Stimulated activated CD4-positive, alpha-beta T cell treated with anti-CD3 and anti-CD28 coated beads, Interleukin-15, amount 100 ng/mL, for 48 hours (primary cell): ENCODE results near the gene DNAH5.

ENCODE experiments used
- DNase-seq, 2 donors: peaks; one replicate each; pipeline ENCODE4 v3.0.0-alpha.2; 2020; ENCODE audit warnings: low read depth in 2 of 2

DNAH5 gene

GRCh38 chr5:13943676-13944075 lies 812 bp downstream of the DNAH5 start:
- DNase-seq: no peak

GRCh38 chr5:13941468-13941867 lies 3.0 kb downstream of the DNAH5 start:
- no peak for DNase-seq

GRCh38 chr5:13939638-13940037 lies 4.8 kb downstream of the DNAH5 start:
- no peak for DNase-seq

- DNase-seq: no peak
Measured at GRCh38 chr5:13934921-13935320, 9.6 kb downstream of the DNAH5 start.

- no peak for DNase-seq
Measured at GRCh38 chr5:13934125-13934524, 10.4 kb downstream of the DNAH5 start.

- DNase-seq: no peak
Measured at GRCh38 chr5:13932561-13932960, 11.9 kb downstream of the DNAH5 start.

- no peak for DNase-seq
Measured at GRCh38 chr5:13932011-13932410, 12.5 kb downstream of the DNAH5 start.

GRCh38 chr5:13930541-13931171 lies 13.8 kb downstream of the DNAH5 start:
- DNase-seq: no peak

- DNase-seq: no peak
Measured at GRCh38 chr5:13926731-13927130, 17.8 kb downstream of the DNAH5 start.

GRCh38 chr5:13921578-13921977 lies 22.9 kb downstream of the DNAH5 start:
- no peak for DNase-seq

- no peak for DNase-seq
Measured at GRCh38 chr5:13919786-13920185, 24.7 kb downstream of the DNAH5 start.

- DNase-seq: no peak
Measured at GRCh38 chr5:13919087-13919486, 25.4 kb downstream of the DNAH5 start.

GRCh38 chr5:13917061-13917460 lies 27.4 kb downstream of the DNAH5 start:
- DNase-seq: no peak

GRCh38 chr5:13913962-13914361 lies 30.5 kb downstream of the DNAH5 start:
- DNase-seq: no peak

GRCh38 chr5:13910637-13911288 lies 33.7 kb downstream of the DNAH5 start:
- DNase-seq: no peak

GRCh38 chr5:13910201-13910600 lies 34.3 kb downstream of the DNAH5 start:
- DNase-seq: no peak

- DNase-seq: no peak
Measured at GRCh38 chr5:13909271-13909670, 35.2 kb downstream of the DNAH5 start.

- DNase-seq: no peak
Measured at GRCh38 chr5:13898569-13898968, 45.9 kb downstream of the DNAH5 start.

GRCh38 chr5:13878357-13878756 lies 66.1 kb downstream of the DNAH5 start:
- no peak for DNase-seq

- no peak for DNase-seq
Measured at GRCh38 chr5:13866792-13867191, 77.7 kb downstream of the DNAH5 start.

GRCh38 chr5:13865312-13865711 lies 79.2 kb downstream of the DNAH5 start:
- no peak for DNase-seq

GRCh38 chr5:13860146-13860545 lies 84.3 kb downstream of the DNAH5 start:
- DNase-seq: no peak

GRCh38 chr5:13859270-13860065 lies 85.0 kb downstream of the DNAH5 start:
- DNase-seq: no peak
